AG04449 (cell line): ENCODE data around the gene ADAMTS17.

Experiments
- CTCF ChIA-PET: fragments of 350-600 bp; formaldehyde crosslinking; extraction: SDS; loops from one replicate; lab custom pipeline; 2021; ENCODE audit warnings: antibody characterized with exemption; lab: Yijun Ruan, JAX
- POLR2A ChIA-PET: fragments of 400-600, 350-600 bp; formaldehyde crosslinking; extraction: SDS; loops from one replicate; lab custom pipeline; 2020; ENCODE audit warnings: antibody characterized with exemption, inconsistent platforms; lab: Yijun Ruan, JAX
- DNase-seq: peaks from one replicate; pipeline ENCODE4 v3.0.0-alpha.2; 2010; ENCODE audit warnings: low read depth, low spot score
- H3K4me3 ChIP-seq: 2 replicates; pipeline ENCODE4 v1.5.1; 2011; ENCODE audit warnings: low read depth, mild to moderate bottlenecking, control low read depth, low read length
- TF ChIP-seq, protein P1 (sequence below): IDR thresholded peaks from one replicate; pipeline ENCODE4 v1.5.1; 2011; ENCODE audit warnings: mild to moderate bottlenecking, moderate library complexity, low read length, control low read depth, inconsistent platforms; ENCODE audit not compliant: insufficient read depth; ENCODE audit errors: missing control alignments

ADAMTS17 gene

GRCh38 chr15:100247228-100248225 is 94.2 kb downstream of the ADAMTS17 start:
- no peak for DNase-seq
- TF ChIP-seq, protein P1, sequence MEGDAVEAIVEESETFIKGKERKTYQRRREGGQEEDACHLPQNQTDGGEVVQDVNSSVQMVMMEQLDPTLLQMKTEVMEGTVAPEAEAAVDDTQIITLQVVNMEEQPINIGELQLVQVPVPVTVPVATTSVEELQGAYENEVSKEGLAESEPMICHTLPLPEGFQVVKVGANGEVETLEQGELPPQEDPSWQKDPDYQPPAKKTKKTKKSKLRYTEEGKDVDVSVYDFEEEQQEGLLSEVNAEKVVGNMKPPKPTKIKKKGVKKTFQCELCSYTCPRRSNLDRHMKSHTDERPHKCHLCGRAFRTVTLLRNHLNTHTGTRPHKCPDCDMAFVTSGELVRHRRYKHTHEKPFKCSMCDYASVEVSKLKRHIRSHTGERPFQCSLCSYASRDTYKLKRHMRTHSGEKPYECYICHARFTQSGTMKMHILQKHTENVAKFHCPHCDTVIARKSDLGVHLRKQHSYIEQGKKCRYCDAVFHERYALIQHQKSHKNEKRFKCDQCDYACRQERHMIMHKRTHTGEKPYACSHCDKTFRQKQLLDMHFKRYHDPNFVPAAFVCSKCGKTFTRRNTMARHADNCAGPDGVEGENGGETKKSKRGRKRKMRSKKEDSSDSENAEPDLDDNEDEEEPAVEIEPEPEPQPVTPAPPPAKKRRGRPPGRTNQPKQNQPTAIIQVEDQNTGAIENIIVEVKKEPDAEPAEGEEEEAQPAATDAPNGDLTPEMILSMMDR, result no peak
- ChIA-PET POLR2A (no interaction called here), CTCF (no interaction called here)
- no peak overlapping the region for H3K4me3 ChIP-seq

DNA sequence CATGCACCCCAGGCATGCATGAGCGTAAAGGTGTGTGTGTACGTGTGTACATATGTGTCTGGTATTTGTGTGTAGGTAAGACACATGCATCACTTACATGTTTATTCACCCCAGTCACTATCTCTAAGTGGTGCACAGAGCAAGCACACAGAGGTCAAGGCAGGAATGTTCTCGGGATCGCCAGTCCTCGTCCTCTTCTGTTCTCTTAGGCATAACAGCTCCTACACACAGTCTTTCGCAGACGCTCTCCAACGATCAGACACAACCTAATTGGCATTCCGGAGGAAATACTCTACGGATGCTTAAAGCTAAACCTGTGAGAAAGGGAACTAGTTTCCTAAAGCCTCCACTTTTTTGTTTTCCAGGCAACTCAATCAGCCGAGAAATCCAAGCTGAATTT is 95.9 kb downstream of the ADAMTS17 start:
- DNase-seq, result no peak
- TF ChIP-seq, protein P1, result no peak
- no peak overlapping the region for H3K4me3 ChIP-seq
- ChIA-PET POLR2A (no interaction called here), CTCF (no interaction called here)

GRCh38 chr15:100245487-100245820 is 96.3 kb downstream of the ADAMTS17 start:
- no peak for DNase-seq
- ChIA-PET POLR2A (no interaction called here), CTCF (no interaction called here)
- H3K4me3 ChIP-seq, result no peak overlapping the region
- TF ChIP-seq, protein P1, result no peak

GRCh38 chr15:100244796-100245486 is 96.8 kb downstream of the ADAMTS17 start:
- TF ChIP-seq, protein P1, result no peak
- DNase-seq, result no peak
- POLR2A ChIA-PET, result no interaction called here
- CTCF ChIA-PET, result no interaction called here
- H3K4me3 ChIP-seq, result no peak overlapping the region

DNA sequence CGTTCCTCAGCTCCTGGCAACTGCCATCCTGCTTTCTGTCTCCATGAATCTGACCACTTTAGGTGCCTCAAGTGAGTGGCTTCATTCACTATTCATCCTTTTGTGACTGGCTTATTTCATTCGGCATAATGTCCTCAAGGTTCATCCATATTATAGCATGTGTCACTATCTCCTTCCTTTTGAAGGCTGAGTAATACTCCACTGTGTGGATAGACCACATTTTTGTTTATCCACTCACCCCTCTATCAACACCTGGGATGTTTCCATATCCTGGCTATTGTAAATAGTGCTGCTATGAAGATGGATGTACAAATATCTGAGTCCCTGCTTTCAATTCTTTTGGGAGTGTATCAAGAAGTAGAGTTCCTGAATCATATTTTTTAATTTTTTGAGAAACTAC is 98.8 kb downstream of the ADAMTS17 start:
- DNase-seq, result no peak
- ChIA-PET POLR2A (no interaction called here), CTCF (no interaction called here)
- TF ChIP-seq, protein P1, result no peak
- no peak overlapping the region for H3K4me3 ChIP-seq
